Aorta (tissue), 5 donors: Measurements from ENCODE around the gene SFMBT2. TPM values are rescaled to one million over a fixed set of nuclear protein-coding genes. Genes with fewer than 3 reads are reported as not detected.

Experiments used
- ATAC-seq: fragments of 200-7000 bp; cut with Tn5 transposase; one replicate; pipeline ENCODE4 v1.9.1; 2022; ENCODE audit warnings: moderate library complexity; ENCODE audit not compliant: low FRiP score
- DNase-seq, 2 donors: peaks; one replicate each; pipeline ENCODE4 v3.0.0-alpha.2; 2020
- H3K27ac ChIP-seq, 2 donors: one replicate each; pipeline ENCODE4 v1.5.1; 2013; ENCODE audit warnings: low read length in 2 of 2, mild to moderate bottlenecking in 2 of 2, moderate library complexity in 2 of 2, control low read depth in 1 of 2, inconsistent platforms in 1 of 2, low read depth in 1 of 2
- H3K27me3 ChIP-seq, 2 donors: one replicate each; pipeline ENCODE4 v1.6.1; 2013; ENCODE audit warnings: control low read depth in 1 of 2, low read length in 1 of 2, mild to moderate bottlenecking in 1 of 2, moderate library complexity in 1 of 2; ENCODE audit not compliant: insufficient read depth in 2 of 2, control insufficient read depth in 1 of 2
- H3K36me3 ChIP-seq, 2 donors: one replicate each; pipeline ENCODE4 v1.6.1; 2013; ENCODE audit warnings: control low read depth in 1 of 2, low read length in 1 of 2, mild to moderate bottlenecking in 1 of 2; ENCODE audit not compliant: insufficient read depth in 2 of 2, control insufficient read depth in 1 of 2
- H3K4me1 ChIP-seq, 2 donors: one replicate each; pipeline ENCODE4 v1.6.1; 2013; ENCODE audit warnings: low read length in 2 of 2, control low read depth in 1 of 2, mild to moderate bottlenecking in 1 of 2, moderate library complexity in 1 of 2; ENCODE audit not compliant: insufficient read depth in 2 of 2, control insufficient read depth in 1 of 2
- H3K4me3 ChIP-seq, 2 donors: one replicate each; pipeline ENCODE4 v1.5.1; 2013; ENCODE audit warnings: low read length in 2 of 2, control low read depth in 1 of 2, mild to moderate bottlenecking in 1 of 2
- H3K9me3 ChIP-seq: one replicate; pipeline ENCODE4 v1.6.1; 2013; ENCODE audit warnings: mild to moderate bottlenecking, low read length; ENCODE audit not compliant: control insufficient read depth
- WGBS, 2 donors: extraction: QIAGEN DNeasy Blood & Tissue Kit; methylation state at CpG; one replicate each; pipeline ENCODE4 v1.1.7; 2013; 5-methylcytosine and 5-hydroxymethylcytosine counted together
- intact Hi-C, 2 donors: fragments of 100-400 bp; cut with DNase I; formaldehyde crosslinking; loops; one replicate each; pipeline versions ENCODE4 v1.14.2 to v1.15.0; 2022
- polyA plus RNA-seq, 2 donors: library from polyadenylated mRNA; stranded (reverse); fragments of 200-250 nt; gene quantifications; one replicate each; pipeline ENCODE4 v1.2.3, GENCODE V29; 2013
- total RNA-seq, 2 donors: library from RNA; stranded (reverse); fragmentation: NEBNext Ultra II Directional; extraction: Animal tissue kit (Norgen Biotek cat#: 25700); gene quantifications; one replicate each; pipeline ENCODE4 v1.2.1, GENCODE V29; 2021
- donor health status: healthy with polysubstance abuse.
- donor health status: Bipolar disorder and iron deficiency.
- donor health status: DM: no; HTN: no; CAD: no.
- donor health status: DM: no; HTN: no; CAD: no.
- donor health status: DM: yes; HTN: yes; CAD: no.

Gene SFMBT2
- total and polyA plus RNA-seq, 4 donors: 0.36 to 20.3 (median 5.2) TPM

DNA sequence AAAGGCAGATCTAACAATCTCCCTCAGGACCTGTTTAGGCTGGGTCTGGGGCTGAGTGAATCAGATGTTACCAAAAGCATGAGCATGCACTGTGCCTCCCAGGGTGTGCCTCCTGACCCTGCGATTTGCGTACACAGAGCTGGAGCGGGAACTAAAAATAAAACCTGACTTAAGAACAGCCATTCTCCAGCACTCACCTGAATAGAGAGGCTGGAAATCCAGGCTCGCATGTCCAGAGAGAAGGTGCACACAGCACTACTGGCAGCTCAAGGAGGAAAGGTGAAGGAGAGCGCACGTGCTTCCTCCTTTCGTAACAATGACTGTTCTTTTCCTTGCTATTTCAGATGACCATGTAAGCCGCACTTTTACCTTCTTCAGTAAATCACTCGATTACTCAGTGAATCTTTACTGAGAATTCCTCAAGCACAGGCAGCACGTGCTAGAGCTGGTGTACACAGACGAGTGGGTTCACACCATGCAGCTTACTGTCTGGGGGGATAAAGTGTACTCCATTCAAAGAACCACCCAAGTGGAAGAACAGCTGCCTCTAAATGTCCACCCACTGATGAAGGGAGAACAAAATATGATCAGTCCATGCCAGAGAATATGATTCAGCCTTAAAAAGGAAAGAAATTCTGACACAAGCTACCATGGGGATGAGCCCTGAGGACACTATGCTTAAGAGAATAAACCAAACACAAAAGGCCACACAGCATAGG lies 45.6 kb downstream of the SFMBT2 start:
- peaks cover 2% of the 10 kb centered on the region for H3K9me3 ChIP-seq
- H3K4me1 ChIP-seq: no peaks in the 10 kb centered on the region
- no peaks in the 10 kb centered on the region for H3K36me3 ChIP-seq
- WGBS, 2 donors: 80 to 86% methylated on average over 11 of the region's 11 CpGs
- no peak overlapping the region for H3K4me3 ChIP-seq
- DNase-seq (no peak), ATAC-seq (no peak)
- H3K27ac ChIP-seq: no peak overlapping the region
- H3K27me3 ChIP-seq: no peaks in the 10 kb centered on the region
- intact Hi-C loops: no loop called here

DNA sequence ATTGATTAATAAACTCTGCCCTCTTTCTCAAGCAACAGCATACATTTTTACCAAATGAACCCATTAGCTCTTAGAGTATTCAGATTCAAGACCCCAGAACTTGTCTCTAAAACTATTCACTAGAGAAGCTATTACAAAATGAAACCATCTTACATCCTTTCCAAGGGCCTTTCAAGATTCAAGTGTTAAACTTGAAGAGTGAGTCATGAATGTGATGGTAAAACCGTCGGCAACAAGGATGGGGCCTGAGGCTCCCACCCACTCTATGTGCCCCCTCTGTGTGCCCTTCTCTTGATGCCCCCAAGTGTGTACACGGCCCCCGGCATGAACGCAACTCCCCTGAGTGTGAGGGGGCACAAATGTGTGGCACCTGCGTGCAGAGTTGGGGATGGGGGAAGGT lies 46.4 kb downstream of the SFMBT2 start:
- intact Hi-C loops: no loop called here
- Histone ChIP-seq H3K4me3 (no peak overlapping the region), H3K27me3 (no peaks in the 10 kb centered on the region), H3K4me1 (no peaks in the 10 kb centered on the region), H3K36me3 (no peaks in the 10 kb centered on the region), H3K27ac (no peak overlapping the region), H3K9me3 (peaks cover 2% of the 10 kb centered on the region)
- 72 to 78% methylated on average over 6 of the region's 6 CpGs for WGBS, 2 donors
- DNase-seq (no peak), ATAC-seq (no peak)

DNA sequence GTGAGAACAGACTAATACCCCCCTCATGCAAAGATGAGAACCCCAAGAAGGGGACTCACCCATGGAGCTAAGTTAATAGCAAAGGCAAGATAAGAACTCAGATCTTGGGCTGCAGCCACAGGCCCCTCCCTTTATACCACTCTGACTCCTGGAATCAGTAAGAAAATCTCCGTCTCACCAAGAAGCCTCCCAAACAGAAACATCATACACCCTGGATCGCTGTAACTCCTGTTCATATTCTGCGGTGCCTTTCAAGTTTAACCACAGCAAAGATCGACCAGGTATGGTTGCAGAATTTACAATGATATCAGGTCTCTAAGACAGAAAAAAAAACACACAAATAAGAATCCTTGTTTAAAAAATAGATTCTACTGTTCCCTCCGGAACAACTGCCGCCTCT lies 47.1 kb downstream of the SFMBT2 start:
- H3K9me3 ChIP-seq: peaks cover 2% of the 10 kb centered on the region
- H3K36me3 ChIP-seq: no peaks in the 10 kb centered on the region
- no peak overlapping the region for H3K4me3 ChIP-seq
- no peaks in the 10 kb centered on the region for H3K4me1 ChIP-seq
- WGBS, 2 donors: 92 to 93% methylated on average over 6 of the region's 6 CpGs
- ATAC-seq (no peak), DNase-seq (no peak)
- H3K27me3 ChIP-seq: no peaks in the 10 kb centered on the region
- no peak overlapping the region for H3K27ac ChIP-seq
- intact Hi-C loops: no loop called here

DNA sequence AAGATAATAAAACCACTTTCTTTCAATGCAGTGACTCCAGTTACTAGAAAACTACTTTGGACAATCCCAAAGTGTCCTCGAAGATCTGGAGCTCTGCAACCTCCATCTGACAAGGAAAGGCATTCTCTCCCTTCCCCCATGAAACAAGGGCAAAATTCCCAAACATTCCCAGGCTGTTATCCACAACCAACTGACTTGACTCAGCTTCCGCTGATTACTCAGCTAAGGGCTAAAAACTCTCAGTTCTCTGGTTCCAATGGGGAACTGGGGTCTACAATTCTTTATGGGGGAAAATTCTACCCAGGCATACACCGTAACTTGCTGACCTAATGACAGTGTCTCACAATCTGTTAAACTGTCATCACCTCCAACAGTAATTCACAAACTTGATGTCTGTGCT lies 48.4 kb downstream of the SFMBT2 start:
- Histone ChIP-seq H3K4me3 (no peak overlapping the region), H3K27ac (no peak overlapping the region), H3K4me1 (no peaks in the 10 kb centered on the region), H3K9me3 (peaks cover 5% of the 10 kb centered on the region), H3K36me3 (no peaks in the 10 kb centered on the region), H3K27me3 (no peaks in the 10 kb centered on the region)
- DNase-seq: no peak
- WGBS, 2 donors: 63 to 68% methylated on average over 3 of the region's 3 CpGs
- intact Hi-C loops: no loop called here
- ATAC-seq: no peak

DNA sequence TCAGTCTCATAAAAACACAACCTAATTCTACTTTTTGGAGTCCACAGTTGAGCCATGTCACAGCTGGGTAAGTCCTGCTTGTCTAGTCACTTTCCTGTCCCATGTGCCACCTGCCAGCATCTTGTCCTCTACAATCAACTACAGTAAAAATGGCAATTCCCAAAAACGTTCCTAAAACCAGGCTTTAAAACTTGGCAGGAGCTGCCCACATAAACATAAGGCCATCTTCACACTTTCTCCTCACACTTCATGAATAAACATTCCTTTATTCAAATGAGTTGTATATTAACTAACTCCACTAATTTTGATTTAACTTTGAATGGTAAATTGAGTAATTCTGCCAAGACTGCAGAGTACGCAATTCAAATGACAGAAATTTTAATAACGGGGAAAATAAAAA lies 49.5 kb downstream of the SFMBT2 start:
- intact Hi-C loops: no loop called here
- H3K27me3 ChIP-seq: no peaks in the 10 kb centered on the region
- peaks cover 5% of the 10 kb centered on the region for H3K9me3 ChIP-seq
- H3K4me1 ChIP-seq: no peaks in the 10 kb centered on the region
- WGBS, 2 donors: 77 to 83% methylated on average over 3 of the region's 3 CpGs
- no peak for ATAC-seq
- H3K4me3 ChIP-seq: no peak overlapping the region
- H3K27ac ChIP-seq: no peak overlapping the region
- H3K36me3 ChIP-seq: no peaks in the 10 kb centered on the region
- no peak for DNase-seq

DNA sequence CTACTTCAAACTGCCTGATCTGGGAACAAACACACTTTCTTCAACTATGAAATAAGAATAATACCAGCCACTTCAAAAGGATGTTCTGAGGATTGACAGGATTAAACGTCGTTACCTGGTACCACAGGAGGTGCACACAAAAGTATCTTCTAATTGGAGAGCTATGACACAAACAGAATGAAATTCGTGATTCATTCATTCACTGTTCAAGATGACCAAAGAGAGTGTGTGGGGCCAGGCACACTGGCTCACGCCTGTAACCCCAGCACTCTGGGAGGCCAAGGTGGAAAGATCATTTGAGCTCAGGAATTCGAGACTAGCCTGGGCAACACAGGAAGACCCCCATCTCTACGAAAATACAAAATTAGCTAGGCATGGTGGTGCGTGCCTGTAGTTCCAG lies 50.9 kb downstream of the SFMBT2 start:
- intact Hi-C loops: no loop called here

DNA sequence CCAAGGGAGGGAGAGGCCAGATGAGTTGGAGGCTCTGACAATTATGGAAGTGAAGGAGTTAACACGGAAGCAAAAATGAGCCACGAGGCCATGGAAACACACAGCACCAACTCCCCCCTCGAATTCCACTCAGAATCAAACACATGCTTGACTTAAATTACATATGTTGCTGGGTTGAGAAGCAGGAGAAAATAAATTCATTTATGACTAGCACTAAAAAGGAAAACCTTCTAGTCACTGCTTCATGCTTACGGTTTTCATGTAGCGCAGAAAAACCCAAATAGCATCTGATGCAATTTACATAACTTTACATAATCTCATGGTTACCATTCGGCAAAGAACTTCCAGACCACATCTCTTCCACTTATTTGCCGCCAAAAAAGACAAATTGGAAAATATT lies 51.5 kb downstream of the SFMBT2 start:
- DNase-seq (no peak), ATAC-seq (no peak)
- Histone ChIP-seq H3K4me3 (no peak overlapping the region), H3K36me3 (no peaks in the 10 kb centered on the region), H3K4me1 (no peaks in the 10 kb centered on the region), H3K27ac (no peak overlapping the region), H3K27me3 (no peaks in the 10 kb centered on the region), H3K9me3 (peaks cover 4% of the 10 kb centered on the region)
- intact Hi-C loops: no loop called here
- 68 to 70% methylated on average over 7 of the region's 7 CpGs for WGBS, 2 donors

More for the DNA sequence above, 50.9 kb downstream of the SFMBT2 start:
- Histone ChIP-seq H3K27ac (no peak overlapping the region), H3K27me3 (no peaks in the 10 kb centered on the region), H3K9me3 (peaks cover 4% of the 10 kb centered on the region), H3K4me1 (no peaks in the 10 kb centered on the region), H3K4me3 (no peak overlapping the region), H3K36me3 (no peaks in the 10 kb centered on the region)
- ATAC-seq (no peak), DNase-seq (no peak)
- 84 to 87% methylated on average over 7 of the region's 7 CpGs for WGBS, 2 donors

DNA sequence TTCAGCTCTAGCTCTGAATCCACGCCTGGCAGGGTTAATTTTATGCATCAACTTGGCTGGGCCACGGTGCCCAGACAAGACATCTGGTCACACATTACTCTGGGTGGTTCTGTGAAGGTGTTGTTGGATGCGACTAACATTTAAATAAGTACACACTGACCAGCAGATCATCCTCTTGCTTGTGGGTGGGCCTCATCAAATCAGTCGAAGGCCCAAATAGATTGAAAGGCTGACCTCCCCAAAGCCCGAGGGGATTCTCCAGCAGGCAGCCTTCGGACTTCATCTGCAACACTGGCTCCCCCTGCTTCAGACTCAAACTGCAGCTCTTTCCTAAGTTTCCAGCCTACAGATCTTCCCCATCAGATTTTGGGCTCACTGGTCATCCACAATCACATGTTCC lies 53.6 kb downstream of the SFMBT2 start:
- 90 to 91% methylated on average over 6 of the region's 6 CpGs for WGBS, 2 donors
- intact Hi-C loops: no loop called here
- no peak overlapping the region for H3K27ac ChIP-seq
- DNase-seq: no peak
- no peaks in the 10 kb centered on the region for H3K36me3 ChIP-seq
- H3K4me1 ChIP-seq: no peaks in the 10 kb centered on the region
- H3K4me3 ChIP-seq: no peak overlapping the region
- no peaks in the 10 kb centered on the region for H3K27me3 ChIP-seq
- ATAC-seq: no peak
- H3K9me3 ChIP-seq: peaks cover 4% of the 10 kb centered on the region

DNA sequence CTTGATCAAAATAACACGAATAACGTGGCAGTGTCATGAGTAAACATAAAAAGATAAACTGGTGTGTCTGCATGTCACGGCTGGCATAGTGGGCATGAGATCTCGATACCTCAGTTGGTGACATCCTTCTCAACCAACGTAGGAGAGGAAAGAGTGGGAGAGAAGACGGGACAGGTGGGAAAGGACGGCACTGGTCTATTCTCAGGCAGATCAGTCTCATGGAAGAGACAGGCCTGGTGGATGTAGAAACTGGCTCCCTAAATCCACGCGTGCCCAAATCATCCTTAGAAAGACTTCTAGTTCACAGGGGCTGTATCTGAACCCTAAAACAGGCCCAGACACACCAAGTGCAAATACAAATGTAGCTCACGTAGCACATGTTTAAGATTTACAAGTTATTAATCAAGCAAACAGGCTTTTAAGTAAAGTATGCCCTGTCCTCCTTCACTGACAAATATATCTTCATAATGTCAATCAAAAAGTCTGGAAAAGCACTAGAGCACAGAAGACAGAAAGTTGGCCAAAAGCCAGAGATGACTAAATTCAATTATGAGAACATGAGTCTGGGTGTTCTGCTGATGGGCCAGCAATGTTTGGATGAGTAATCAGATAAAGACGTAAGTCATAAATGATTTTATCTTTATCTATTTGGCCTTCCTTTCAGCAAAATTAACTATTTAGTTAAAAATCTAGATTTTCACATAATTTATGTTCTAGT lies 56.3 kb downstream of the SFMBT2 start:
- intact Hi-C loops: no loop called here
- no peaks in the 10 kb centered on the region for H3K27me3 ChIP-seq
- WGBS, 2 donors: 66 to 74% methylated on average over 11 of the region's 11 CpGs
- H3K9me3 ChIP-seq: peaks cover 4% of the 10 kb centered on the region
- H3K27ac ChIP-seq: no peak overlapping the region
- H3K4me1 ChIP-seq: no peaks in the 10 kb centered on the region
- DNase-seq (no peak), ATAC-seq (no peak)
- no peaks in the 10 kb centered on the region for H3K36me3 ChIP-seq
- H3K4me3 ChIP-seq: no peak overlapping the region
